ENCODE results near the gene TMPRSS9. TPM values are rescaled to one million over a fixed set of nuclear protein-coding genes. Genes with fewer than 3 reads are reported as not detected.
A peak's percentile ranks its signal among the peaks of the same experiment; 100 is the strongest.

The TMPRSS9 gene
- polyA plus RNA-seq, 1 donor, result 1.9 TPM

DNA sequence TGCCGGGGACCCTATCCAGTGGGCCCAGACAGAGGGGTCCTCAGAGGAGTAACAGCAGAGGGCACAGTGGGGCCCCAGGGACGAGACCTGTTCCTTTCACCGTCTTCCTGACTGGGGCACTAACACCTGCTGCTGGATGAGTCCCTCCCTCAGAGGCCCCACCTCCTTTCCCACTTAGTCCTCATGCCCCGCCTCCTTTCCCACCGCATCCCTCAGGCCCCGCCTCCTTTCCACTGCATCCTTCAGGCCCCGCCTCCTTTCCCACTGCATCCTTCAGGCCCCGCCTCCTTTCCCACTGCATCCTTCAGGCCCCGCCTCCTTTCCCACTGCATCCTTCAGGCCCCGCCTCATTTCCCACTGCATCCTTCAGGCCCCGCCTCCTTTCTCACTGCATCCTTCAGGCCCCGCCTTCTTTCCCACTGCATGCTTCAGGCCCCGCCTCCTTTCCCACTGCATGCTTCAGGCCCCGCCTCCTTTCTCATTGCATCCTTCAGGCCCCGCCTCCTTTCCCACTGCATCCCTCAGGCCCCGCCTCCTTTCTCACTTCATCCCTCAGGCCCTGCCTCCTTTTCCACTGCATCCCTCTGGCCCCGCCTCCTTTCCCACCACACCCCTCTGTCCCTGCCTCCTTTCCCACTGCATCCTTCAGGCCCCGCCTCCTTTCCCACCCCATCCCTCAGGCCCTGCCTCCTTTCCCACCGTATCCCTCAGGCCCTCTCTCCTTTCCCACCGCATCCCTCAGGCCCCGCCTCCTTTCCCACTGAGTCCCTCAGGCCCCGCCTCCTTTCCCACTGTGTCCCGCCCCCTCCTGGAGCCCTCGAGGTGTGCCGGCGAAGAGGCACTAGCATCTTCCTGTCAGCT is 24.8 kb upstream of the TMPRSS9 start:
- 95% methylated on average over 3 of the region's 26 CpGs for WGBS (ENCODE audit: insufficient coverage, low lambda C conversion rate)
- H3K4me3 ChIP-seq (ENCODE audit: low read length), result no peak overlapping the region
- peaks cover 43% of the 10 kb centered on the region for H3K4me1 ChIP-seq (ENCODE audit: control insufficient read depth, insufficient read depth, low read length)
- peaks cover 32% of the 10 kb centered on the region for H3K36me3 ChIP-seq (ENCODE audit: control insufficient read depth, insufficient read depth, low read length)
- no peak overlapping the region for H3K27ac ChIP-seq (ENCODE audit: low read length)
- DNase-seq, result no peak
- H3K27me3 ChIP-seq (ENCODE audit: control insufficient read depth, insufficient read depth, low read length), result no peaks in the 10 kb centered on the region
- H3K9me3 ChIP-seq (ENCODE audit: control insufficient read depth, low read depth, low read length), result peaks cover 8% of the 10 kb centered on the region

DNA sequence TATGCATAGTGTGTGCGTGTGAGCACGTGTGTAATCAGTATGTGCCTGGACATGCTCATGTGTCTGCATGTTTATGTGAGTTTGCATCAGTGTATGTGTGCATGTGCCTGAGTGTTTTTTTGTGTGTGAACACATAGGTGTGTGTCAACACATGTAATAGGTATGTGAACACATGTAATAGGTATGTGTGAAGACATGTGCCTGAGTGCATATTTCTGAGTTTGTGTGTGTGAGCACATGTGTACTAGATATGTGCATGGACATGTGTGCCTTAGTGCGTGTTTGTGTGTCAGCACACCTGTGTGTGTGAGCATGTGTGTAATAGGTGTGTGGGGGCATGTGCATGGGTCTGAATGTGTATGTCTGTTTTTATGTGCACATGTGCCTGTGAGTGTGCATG is 24.2 kb upstream of the TMPRSS9 start:
- Histone ChIP-seq H3K4me3 (ENCODE audit: low read length) (no peak overlapping the region), H3K4me1 (ENCODE audit: control insufficient read depth, insufficient read depth, low read length) (peaks cover 39% of the 10 kb centered on the region), H3K27ac (ENCODE audit: low read length) (no peak overlapping the region), H3K9me3 (ENCODE audit: control insufficient read depth, low read depth, low read length) (peaks cover 8% of the 10 kb centered on the region), H3K27me3 (ENCODE audit: control insufficient read depth, insufficient read depth, low read length) (no peaks in the 10 kb centered on the region), H3K36me3 (ENCODE audit: control insufficient read depth, insufficient read depth, low read length) (peaks cover 38% of the 10 kb centered on the region)
- no peak for DNase-seq
- no CpG with 5 or more reads among the region's 3 CpGs for WGBS (ENCODE audit: insufficient coverage, low lambda C conversion rate)

DNA sequence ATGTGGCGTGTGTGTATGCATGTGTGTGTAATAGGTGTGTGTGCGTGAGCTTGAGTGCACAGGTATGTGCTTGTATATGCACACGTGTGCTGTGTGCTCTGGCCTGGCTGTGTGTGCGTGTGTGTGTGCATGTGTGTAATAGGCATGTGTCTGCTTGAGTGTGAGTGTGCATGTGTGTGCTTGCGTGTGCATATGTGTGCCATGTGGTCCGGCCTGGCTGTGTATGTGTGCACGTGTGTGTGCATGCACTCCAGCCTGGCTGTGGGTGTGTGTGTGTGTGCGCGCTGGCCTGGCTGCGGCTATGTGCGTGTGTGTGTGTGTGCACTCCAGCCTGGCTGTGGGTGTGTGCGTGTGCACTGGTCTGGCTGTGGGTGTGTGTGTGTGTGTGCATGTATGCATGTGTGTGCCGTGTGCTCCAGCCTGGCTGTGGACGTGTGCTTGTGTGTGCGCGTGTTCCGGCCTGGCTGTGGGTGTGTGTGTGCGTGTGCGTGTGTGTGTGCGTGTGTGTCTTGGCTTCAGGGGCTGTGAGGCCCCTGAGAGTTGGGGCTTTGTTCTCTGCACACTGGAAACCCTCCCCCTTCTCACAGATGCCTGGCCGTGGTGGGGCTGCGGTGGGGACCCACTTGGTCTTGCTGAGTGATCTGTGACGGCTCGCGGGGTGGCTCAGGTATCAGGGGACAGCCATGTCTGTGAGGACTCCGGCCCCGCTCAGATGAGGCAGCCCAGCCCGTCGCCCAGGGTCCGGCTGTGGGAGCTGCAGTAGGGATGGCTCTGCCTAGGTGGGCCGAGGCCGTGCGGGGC is 23.3 kb upstream of the TMPRSS9 start:
- Histone ChIP-seq H3K36me3 (ENCODE audit: control insufficient read depth, insufficient read depth, low read length) (peaks cover 47% of the 10 kb centered on the region), H3K27ac (ENCODE audit: low read length) (peak overlapping the region; percentile 33), H3K9me3 (ENCODE audit: control insufficient read depth, low read depth, low read length) (peaks cover 7% of the 10 kb centered on the region), H3K4me3 (ENCODE audit: low read length) (no peak overlapping the region), H3K4me1 (ENCODE audit: control insufficient read depth, insufficient read depth, low read length) (peaks cover 30% of the 10 kb centered on the region), H3K27me3 (ENCODE audit: control insufficient read depth, insufficient read depth, low read length) (no peaks in the 10 kb centered on the region)
- WGBS (ENCODE audit: insufficient coverage, low lambda C conversion rate), result no CpG with 5 or more reads among the region's 33 CpGs
- DNase-seq, result no peak

DNA sequence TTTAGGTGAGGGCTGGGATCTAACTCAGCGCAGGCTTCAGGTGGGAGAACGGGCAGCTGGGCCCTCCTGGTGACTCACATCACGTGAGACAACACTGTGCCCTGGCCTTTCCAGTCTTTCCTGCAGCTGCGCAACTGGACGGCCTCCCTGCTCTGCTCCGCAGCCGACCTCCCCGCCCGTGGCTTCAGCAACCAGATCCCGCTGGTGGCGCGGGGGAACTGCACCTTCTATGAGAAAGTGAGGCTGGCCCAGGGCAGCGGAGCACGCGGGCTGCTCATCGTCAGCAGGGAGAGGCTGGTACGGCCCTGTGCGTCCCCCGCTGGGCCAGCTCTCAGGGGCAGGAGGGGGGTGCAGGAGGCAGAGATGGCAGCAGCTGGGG is 22.7 kb upstream of the TMPRSS9 start:
- peaks cover 4% of the 10 kb centered on the region for H3K9me3 ChIP-seq (ENCODE audit: control insufficient read depth, low read depth, low read length)
- H3K27ac ChIP-seq (ENCODE audit: low read length), result peak overlapping the region; percentile 33
- peaks cover 52% of the 10 kb centered on the region for H3K36me3 ChIP-seq (ENCODE audit: control insufficient read depth, insufficient read depth, low read length)
- H3K4me3 ChIP-seq (ENCODE audit: low read length), result no peak overlapping the region
- WGBS (ENCODE audit: insufficient coverage, low lambda C conversion rate), result no CpG with 5 or more reads among the region's 19 CpGs
- H3K27me3 ChIP-seq (ENCODE audit: control insufficient read depth, insufficient read depth, low read length), result no peaks in the 10 kb centered on the region
- DNase-seq, result peak; percentile 38 to 45
- peaks cover 25% of the 10 kb centered on the region for H3K4me1 ChIP-seq (ENCODE audit: control insufficient read depth, insufficient read depth, low read length)

DNA sequence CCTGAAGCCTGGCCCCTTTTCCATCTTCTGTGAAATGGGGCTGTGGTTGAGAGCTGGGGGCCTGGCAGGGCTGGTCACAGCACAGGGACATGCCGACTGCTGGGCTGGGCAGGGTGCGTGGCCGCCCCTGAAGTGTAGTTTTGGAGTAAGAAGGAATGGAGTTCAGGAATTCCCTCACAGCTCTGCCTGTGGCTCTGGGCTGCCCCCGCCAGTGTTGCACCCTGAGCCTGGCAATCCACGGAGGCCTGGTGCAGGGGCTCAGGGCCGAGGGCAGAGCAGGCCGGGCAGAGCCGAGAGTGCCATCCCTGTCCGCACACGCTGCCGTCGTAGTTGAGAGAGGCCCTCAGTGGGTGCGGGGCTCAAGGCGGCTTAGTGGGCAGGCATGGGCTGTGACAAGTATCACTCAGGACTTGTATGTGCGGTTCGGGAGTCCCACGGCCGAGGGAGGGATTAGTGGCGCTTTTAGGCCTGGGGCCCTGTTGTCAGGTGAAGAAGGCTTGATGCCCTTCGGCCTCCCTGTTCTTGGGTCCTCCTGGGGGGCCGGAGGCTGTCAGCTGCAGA is 21.9 kb upstream of the TMPRSS9 start:
- no peak overlapping the region for H3K4me3 ChIP-seq (ENCODE audit: low read length)
- no peaks in the 10 kb centered on the region for H3K27me3 ChIP-seq (ENCODE audit: control insufficient read depth, insufficient read depth, low read length)
- peaks cover 20% of the 10 kb centered on the region for H3K4me1 ChIP-seq (ENCODE audit: control insufficient read depth, insufficient read depth, low read length)
- no CpG with 5 or more reads among the region's 21 CpGs for WGBS (ENCODE audit: insufficient coverage, low lambda C conversion rate)
- H3K9me3 ChIP-seq (ENCODE audit: control insufficient read depth, low read depth, low read length), result peaks cover 4% of the 10 kb centered on the region
- H3K27ac ChIP-seq (ENCODE audit: low read length), result no peak overlapping the region
- H3K36me3 ChIP-seq (ENCODE audit: control insufficient read depth, insufficient read depth, low read length), result peaks cover 59% of the 10 kb centered on the region
- no peak for DNase-seq

DNA sequence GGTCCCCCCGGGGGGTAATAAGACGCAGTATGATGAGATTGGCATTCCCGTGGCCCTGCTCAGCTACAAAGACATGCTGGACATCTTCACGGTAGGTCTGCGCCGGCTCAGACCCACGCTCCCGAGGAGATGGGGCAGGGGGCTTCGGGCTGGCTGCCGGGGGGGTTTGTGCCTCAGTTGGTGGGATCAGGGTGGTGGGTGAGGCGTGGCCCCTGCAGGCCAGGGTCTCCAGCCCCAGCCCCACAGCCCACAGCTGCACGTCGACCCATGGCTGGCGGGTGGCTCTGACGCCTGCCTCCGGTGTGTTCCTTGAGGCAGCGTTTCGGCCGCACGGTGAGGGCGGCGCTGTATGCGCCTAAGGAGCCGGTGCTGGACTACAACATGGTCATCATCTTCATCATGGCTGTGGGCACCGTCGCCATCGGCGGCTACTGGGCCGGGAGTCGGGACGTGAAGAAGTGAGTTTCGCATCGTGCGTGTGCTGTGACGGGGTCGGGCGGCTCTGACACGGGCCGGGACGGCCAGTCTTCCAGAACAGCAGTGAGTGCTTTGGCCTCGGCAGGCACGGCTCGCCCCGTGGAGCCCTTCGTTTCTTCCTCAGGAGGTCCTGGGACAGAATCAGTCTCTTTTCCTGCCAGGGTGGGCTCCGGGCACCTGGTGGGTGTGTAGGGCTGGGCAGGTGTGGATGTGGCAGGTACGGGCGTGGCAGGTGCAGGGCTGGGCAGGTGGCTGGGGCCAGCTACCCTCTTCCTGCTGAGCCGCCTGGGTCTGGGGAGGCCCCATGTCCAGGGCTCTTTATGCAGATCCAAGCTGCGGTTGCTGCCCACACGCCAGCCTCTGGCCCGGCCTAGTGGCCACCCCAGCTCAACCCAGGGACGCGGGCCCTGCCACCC is 21.1 kb upstream of the TMPRSS9 start:
- Histone ChIP-seq H3K36me3 (ENCODE audit: control insufficient read depth, insufficient read depth, low read length) (peaks cover 65% of the 10 kb centered on the region), H3K27ac (ENCODE audit: low read length) (no peak overlapping the region), H3K4me1 (ENCODE audit: control insufficient read depth, insufficient read depth, low read length) (peaks cover 11% of the 10 kb centered on the region), H3K27me3 (ENCODE audit: control insufficient read depth, insufficient read depth, low read length) (no peaks in the 10 kb centered on the region), H3K9me3 (ENCODE audit: control insufficient read depth, low read depth, low read length) (peaks cover 4% of the 10 kb centered on the region), H3K4me3 (ENCODE audit: low read length) (no peak overlapping the region)
- no CpG with 5 or more reads among the region's 54 CpGs for WGBS (ENCODE audit: insufficient coverage, low lambda C conversion rate)
- no peak for DNase-seq

DNA sequence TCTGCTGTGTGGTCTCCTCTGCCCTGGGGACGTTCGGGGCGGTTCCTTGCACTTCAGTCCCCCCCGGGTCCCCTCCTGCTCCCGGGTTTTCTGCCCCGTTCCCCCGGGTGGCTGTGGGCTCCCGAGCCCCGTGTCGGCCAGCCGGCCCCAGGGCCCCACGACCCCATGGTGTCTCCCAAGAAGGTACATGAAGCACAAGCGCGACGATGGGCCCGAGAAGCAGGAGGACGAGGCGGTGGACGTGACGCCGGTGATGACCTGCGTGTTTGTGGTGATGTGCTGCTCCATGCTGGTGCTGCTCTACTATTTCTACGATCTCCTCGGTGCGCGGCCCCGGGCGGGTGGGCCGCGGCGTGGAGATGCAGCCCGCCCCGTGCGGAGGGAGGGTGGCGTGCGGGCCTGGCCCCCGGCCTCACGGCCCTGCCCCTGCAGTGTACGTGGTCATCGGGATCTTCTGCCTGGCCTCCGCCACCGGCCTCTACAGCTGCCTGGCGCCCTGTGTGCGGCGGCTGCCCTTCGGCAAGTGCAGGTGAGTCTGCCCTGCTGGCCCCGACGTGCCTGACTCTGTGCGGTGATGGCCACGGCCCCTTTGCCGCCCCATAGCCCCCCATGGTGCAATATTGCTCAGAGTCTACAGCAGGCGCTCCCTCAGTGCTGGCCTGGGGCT is 20.3 kb upstream of the TMPRSS9 start:
- Histone ChIP-seq H3K27me3 (ENCODE audit: control insufficient read depth, insufficient read depth, low read length) (no peaks in the 10 kb centered on the region), H3K36me3 (ENCODE audit: control insufficient read depth, insufficient read depth, low read length) (peaks cover 67% of the 10 kb centered on the region)

DNA sequence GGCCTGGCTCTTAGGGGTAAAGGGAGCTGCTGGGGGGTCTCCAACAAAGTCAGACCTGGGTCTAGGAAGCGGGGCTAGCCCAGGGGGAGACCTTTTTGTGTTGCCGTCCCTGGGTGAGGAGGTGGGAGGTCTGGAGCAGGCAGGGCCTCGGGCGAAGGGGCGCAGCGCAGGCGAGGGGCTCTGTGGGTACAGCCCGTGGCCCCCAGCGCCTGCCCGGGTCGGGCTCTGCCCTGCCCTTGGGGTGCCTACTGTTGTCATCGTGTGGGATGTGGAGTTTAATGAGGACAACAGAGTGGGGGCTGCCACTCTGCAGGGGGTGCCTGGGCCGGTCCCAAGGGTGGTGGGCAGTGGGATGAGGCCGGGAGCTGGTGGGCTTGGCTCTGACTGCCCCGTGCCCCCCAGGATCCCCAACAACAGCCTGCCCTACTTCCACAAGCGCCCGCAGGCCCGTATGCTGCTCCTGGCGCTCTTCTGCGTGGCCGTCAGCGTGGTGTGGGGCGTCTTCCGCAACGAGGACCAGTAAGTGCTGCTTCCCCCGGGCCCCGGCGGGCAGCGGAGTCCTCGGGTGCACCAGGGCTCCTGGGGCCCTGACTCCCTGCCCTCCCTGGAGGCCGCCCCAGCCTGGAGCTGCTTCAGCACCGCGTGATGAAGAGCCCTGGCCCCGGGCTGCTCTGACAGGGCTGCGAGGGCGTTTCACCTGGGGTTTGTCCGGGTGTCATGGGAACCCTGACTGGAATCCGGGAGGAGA is 19.4 kb upstream of the TMPRSS9 start:
- no peak overlapping the region for H3K27ac ChIP-seq (ENCODE audit: low read length)
- peaks cover 3% of the 10 kb centered on the region for H3K4me1 ChIP-seq (ENCODE audit: control insufficient read depth, insufficient read depth, low read length)

More for the DNA sequence above, 20.3 kb upstream of the TMPRSS9 start:
- no peak for DNase-seq
- Histone ChIP-seq H3K4me3 (ENCODE audit: low read length) (no peak overlapping the region), H3K9me3 (ENCODE audit: control insufficient read depth, low read depth, low read length) (no peaks in the 10 kb centered on the region), H3K4me1 (ENCODE audit: control insufficient read depth, insufficient read depth, low read length) (peaks cover 3% of the 10 kb centered on the region), H3K27ac (ENCODE audit: low read length) (no peak overlapping the region)
- WGBS (ENCODE audit: insufficient coverage, low lambda C conversion rate), result no CpG with 5 or more reads among the region's 52 CpGs

DNA sequence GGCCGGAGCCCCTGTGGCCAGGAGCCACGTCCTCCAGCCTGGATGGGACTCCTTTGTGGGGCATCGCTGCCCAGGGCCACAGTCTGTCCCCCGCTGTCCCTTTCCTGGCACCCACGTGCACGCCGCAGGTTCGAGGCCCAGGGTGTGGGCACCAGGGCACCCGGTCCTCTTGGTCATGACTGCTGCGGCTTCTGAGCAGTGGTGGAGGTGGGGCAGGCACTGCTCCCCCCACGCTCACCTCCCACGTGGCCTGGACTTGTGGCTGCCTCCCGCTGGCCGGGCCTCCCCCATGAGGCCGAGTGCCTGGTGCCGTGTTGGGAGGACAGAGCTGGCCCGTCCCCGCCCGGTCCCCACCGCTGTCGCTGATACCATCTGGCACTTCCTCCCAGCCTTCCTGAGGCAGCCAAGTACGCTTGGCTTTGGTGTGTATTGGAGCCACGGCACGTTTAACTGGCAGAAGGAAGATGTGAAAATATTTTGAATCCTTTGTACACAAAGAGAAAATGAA is 18.8 kb upstream of the TMPRSS9 start:
- peaks cover 73% of the 10 kb centered on the region for H3K36me3 ChIP-seq (ENCODE audit: control insufficient read depth, insufficient read depth, low read length)
- no CpG with 5 or more reads among the region's 24 CpGs for WGBS (ENCODE audit: insufficient coverage, low lambda C conversion rate)
- H3K4me3 ChIP-seq (ENCODE audit: low read length), result no peak overlapping the region
- no peaks in the 10 kb centered on the region for H3K9me3 ChIP-seq (ENCODE audit: control insufficient read depth, low read depth, low read length)
- H3K27ac ChIP-seq (ENCODE audit: low read length), result no peak overlapping the region
- no peaks in the 10 kb centered on the region for H3K27me3 ChIP-seq (ENCODE audit: control insufficient read depth, insufficient read depth, low read length)
- DNase-seq, result no peak
- H3K4me1 ChIP-seq (ENCODE audit: control insufficient read depth, insufficient read depth, low read length), result peaks cover 3% of the 10 kb centered on the region

More for the DNA sequence above, 19.4 kb upstream of the TMPRSS9 start:
- DNase-seq, result no peak
- Histone ChIP-seq H3K36me3 (ENCODE audit: control insufficient read depth, insufficient read depth, low read length) (peaks cover 73% of the 10 kb centered on the region), H3K27me3 (ENCODE audit: control insufficient read depth, insufficient read depth, low read length) (no peaks in the 10 kb centered on the region), H3K4me3 (ENCODE audit: low read length) (no peak overlapping the region), H3K9me3 (ENCODE audit: control insufficient read depth, low read depth, low read length) (no peaks in the 10 kb centered on the region)
- no CpG with 5 or more reads among the region's 38 CpGs for WGBS (ENCODE audit: insufficient coverage, low lambda C conversion rate)

Data from large intestine (tissue), 3 donors.